IMR-90 (cell line): Measurements from ENCODE around the gene PSMB2. TPM values are rescaled to one million over a fixed set of nuclear protein-coding genes. Genes with fewer than 3 reads are reported as not detected.

ENCODE experiments used
- ATAC-seq: fragments of 200-7000 bp; cut with Tn5 transposase; 2 replicates; pipeline ENCODE4 v1.9.1; 2020; ENCODE audit warnings: low read depth, mild to moderate bottlenecking, moderate library complexity
- BruUV-seq: library from RNA; stranded (reverse); fragments of 400-500 nt; replicated peaks from 2 replicates; lab custom pipeline; 2021; lab: Mats Ljungman, UMichigan
- CTCF ChIA-PET: fragments of 300-600 bp; formaldehyde crosslinking; extraction: SDS; loops from one replicate; lab custom pipeline; 2021; ENCODE audit warnings: antibody characterized with exemption; lab: Yijun Ruan, JAX
- POLR2A ChIA-PET: fragments of 300-600 bp; sonication (Branson Sonifier 250); formaldehyde crosslinking; loops from one replicate; lab custom pipeline; 2022; ENCODE audit warnings: antibody characterized with exemption; ENCODE audit not compliant: unreplicated experiment; lab: Charles Lee
- DNase-seq: peaks from one replicate; pipeline ENCODE4 v3.0.0; 2013
- H2AFZ ChIP-seq: replicated peaks from 2 replicates; pipeline ENCODE3; 2013; ENCODE audit warnings: low read length, mild to moderate bottlenecking; ENCODE audit not compliant: poor library complexity
- H2AK5ac ChIP-seq: 2 replicates; pipeline ENCODE4 v1.6.1; 2013; ENCODE audit warnings: low read depth, low read length, inconsistent platforms
- H2AK9ac ChIP-seq: replicated peaks from 2 replicates; pipeline ENCODE3; 2013; ENCODE audit warnings: mild to moderate bottlenecking, low read depth, low read length, moderate library complexity; ENCODE audit not compliant: poor library complexity
- H2BK120ac ChIP-seq: 2 replicates; pipeline ENCODE4 v1.6.1; 2013; ENCODE audit warnings: low read depth, low read length, inconsistent platforms
- H2BK15ac ChIP-seq: 3 replicates; pipeline ENCODE4 v1.6.1; 2013; ENCODE audit warnings: low read depth, low read length, inconsistent platforms
- H2BK20ac ChIP-seq: 2 replicates; pipeline ENCODE4 v1.6.1; 2013; ENCODE audit warnings: low read depth, mild to moderate bottlenecking, inconsistent platforms, low read length, moderate library complexity
- H2BK5ac ChIP-seq: 2 replicates; pipeline ENCODE4 v1.6.1; 2013; ENCODE audit warnings: mild to moderate bottlenecking, low read depth, low read length, inconsistent platforms; ENCODE audit not compliant: poor library complexity, severe bottlenecking
- H3K14ac ChIP-seq: replicated peaks from 2 replicates; pipeline ENCODE4 v1.6.1; 2013; ENCODE audit warnings: low read depth, low read length, inconsistent platforms
- H3K18ac ChIP-seq: 2 replicates; pipeline ENCODE4 v1.6.1; 2013; ENCODE audit warnings: low read depth, low read length, control low read depth
- H3K23ac ChIP-seq: 2 replicates; pipeline ENCODE4 v1.6.1; 2013; ENCODE audit warnings: low read depth, low read length, inconsistent platforms
- H3K27ac ChIP-seq: 2 replicates; pipeline ENCODE4 v1.5.1; 2013; ENCODE audit warnings: mild to moderate bottlenecking, control low read depth, low read length; ENCODE audit not compliant: insufficient read depth
- H3K27me3 ChIP-seq: 2 replicates; pipeline ENCODE4 v1.6.1; 2013; ENCODE audit warnings: low read length; ENCODE audit not compliant: control insufficient read depth, insufficient read depth
- H3K36me3 ChIP-seq: 2 replicates; pipeline ENCODE4 v1.6.1; 2013; ENCODE audit warnings: low read length, mixed read lengths; ENCODE audit not compliant: control insufficient read depth, insufficient read depth
- H3K4ac ChIP-seq: 2 replicates; pipeline ENCODE4 v1.6.1; 2013; ENCODE audit warnings: low read depth, low read length, inconsistent platforms
- H3K4me1 ChIP-seq: 2 replicates; pipeline ENCODE4 v1.6.1; 2013; ENCODE audit warnings: low read length, mixed read lengths; ENCODE audit not compliant: control insufficient read depth, insufficient read depth
- H3K4me2 ChIP-seq: 2 replicates; pipeline ENCODE4 v1.6.1; 2013; ENCODE audit warnings: low read depth, mild to moderate bottlenecking, control low read depth, low read length, moderate library complexity
- H3K4me3 ChIP-seq: 2 replicates; pipeline ENCODE4 v1.5.1; 2013; ENCODE audit warnings: low read depth, mild to moderate bottlenecking, control low read depth, low read length, moderate library complexity; ENCODE audit not compliant: insufficient read depth
- H3K56ac ChIP-seq: 2 replicates; pipeline ENCODE4 v1.6.1; 2013; ENCODE audit warnings: low read length, inconsistent platforms; ENCODE audit not compliant: insufficient read depth; ENCODE audit errors: extremely low read depth
- H3K79me1 ChIP-seq, 2 experiments: 2 replicates each; pipeline ENCODE4 v1.6.1; 2013; ENCODE audit warnings: low read length in 2 of 2, inconsistent platforms in 1 of 2, low read depth in 1 of 2
- H3K9ac ChIP-seq: 2 replicates; pipeline ENCODE4 v1.6.1; 2013; ENCODE audit warnings: low read depth, low read length, control low read depth
- H3K9me1 ChIP-seq: 2 replicates; pipeline ENCODE4 v1.6.1; 2013; ENCODE audit warnings: low read length, inconsistent platforms; ENCODE audit not compliant: insufficient read depth
- H3K9me3 ChIP-seq: 2 replicates; pipeline ENCODE4 v1.6.1; 2013; ENCODE audit warnings: low read length; ENCODE audit not compliant: control insufficient read depth, insufficient read depth
- H4K20me1 ChIP-seq: 2 replicates; pipeline ENCODE4 v1.6.1; 2013; ENCODE audit warnings: low read length, inconsistent platforms; ENCODE audit not compliant: insufficient read depth
- H4K5ac ChIP-seq: 2 replicates; pipeline ENCODE4 v1.6.1; 2013; ENCODE audit warnings: mild to moderate bottlenecking, low read depth, low read length, control low read depth
- H4K8ac ChIP-seq, 2 experiments: 2 replicates each; pipeline ENCODE4 v1.6.1; 2013; ENCODE audit warnings: low read depth in 2 of 2, low read length in 2 of 2, control low read depth in 1 of 2, inconsistent platforms in 1 of 2
- H4K91ac ChIP-seq: 2 replicates; pipeline ENCODE4 v1.6.1; 2013; ENCODE audit warnings: low read depth, low read length, inconsistent platforms; ENCODE audit not compliant: insufficient read depth
- BHLHE40 ChIP-seq: fragments of 150-350 bp; IDR thresholded peaks from 2 replicates; pipeline ENCODE4 v1.6.1; 2016; ENCODE audit warnings: mild to moderate bottlenecking, low read depth, low read length
- CHD1 ChIP-seq: IDR thresholded peaks from 2 replicates; pipeline ENCODE4 v1.6.1; 2012; ENCODE audit warnings: low read depth, low read length, improper control_type of control experiment
- ELK1 ChIP-seq: fragments of 150-350 bp; IDR thresholded peaks from 2 replicates; pipeline ENCODE4 v1.6.1; 2016; ENCODE audit warnings: low read depth, mild to moderate bottlenecking, low read length, moderate library complexity, borderline replicate concordance
- MAFK ChIP-seq: IDR thresholded peaks from 2 replicates; pipeline ENCODE4 v1.6.1; 2012; ENCODE audit warnings: low read depth, low read length, improper control_type of control experiment
- MXI1 ChIP-seq: IDR thresholded peaks from 2 replicates; pipeline ENCODE4 v1.6.1; 2012; ENCODE audit warnings: low read depth, mild to moderate bottlenecking, low read length, moderate library complexity, borderline replicate concordance
- POLR2A ChIP-seq: IDR thresholded peaks from 2 replicates; pipeline ENCODE4 v1.6.1; 2012; ENCODE audit warnings: mild to moderate bottlenecking, low read depth, low read length
- RCOR1 ChIP-seq: IDR thresholded peaks from 2 replicates; pipeline ENCODE4 v1.6.1; 2012; ENCODE audit warnings: mild to moderate bottlenecking, low read length, improper control_type of control experiment; ENCODE audit not compliant: insufficient replicate concordance
- SMC3 ChIP-seq: fragments of 150-350 bp; IDR thresholded peaks from 2 replicates; pipeline ENCODE4 v1.6.1; 2016; ENCODE audit warnings: low read depth, mild to moderate bottlenecking, antibody characterized with exemption, low read length, moderate library complexity
- WGBS, 2 experiments: methylation state at CpG; one replicate each; pipeline versions ENCODE4 v1.1.5 to v1.1.7; 2013; ENCODE audit warnings: missing lambda C conversion rate in 2 of 2; ENCODE audit not compliant: insufficient read length in 1 of 2; ENCODE audit errors: extremely low coverage in 2 of 2; 5-methylcytosine and 5-hydroxymethylcytosine counted together
- dilution Hi-C: fragments of 300-500 bp; cut with HindIII; formaldehyde crosslinking; loops from one replicate; pipeline ENCODE4 v1.14.3; 2018; ENCODE audit warnings: low sequenced_read_pairs; ENCODE audit not compliant: unreplicated experiment
- in situ Hi-C: fragments of 300-500 bp; cut with MboI; formaldehyde crosslinking; loops from 3 replicates; pipeline ENCODE4 v1.14.3; 2019; ENCODE audit warnings: low sequenced_read_pairs, inconsistent platforms, mixed read lengths
- intact Hi-C: fragments of 100-400 bp; cut with micrococcal nuclease; formaldehyde crosslinking; loops from 2 replicates; pipeline ENCODE4 v1.10.0; 2022
- polyA plus RNA-seq, 3 experiments: library from polyadenylated mRNA; depleted of rRNA; stranded (reverse); fragments of >200 nt; gene quantifications; 2 replicates each; pipeline ENCODE4 v1.2.3, GENCODE V29; 2012; ENCODE audit warnings: low replicate concordance in 1 of 3
- total RNA-seq: library from RNA; depleted of rRNA; stranded (reverse); fragments of >200 nt; gene quantifications from 2 replicates; pipeline ENCODE4 v1.2.3, GENCODE V29; 2012

Gene PSMB2
- total and polyA plus RNA-seq, 2 of the 4 experiments (the other 2 are of a cell fraction): 23.8 to 86.2 TPM

GRCh38 chr1:35605867-35606182, 35.5 kb downstream of the PSMB2 start:
- H3K27me3 ChIP-seq: no peaks in the 10 kb centered on the region
- peaks cover 6% of the 10 kb centered on the region; the same call in 1 of the 2 replicates for H3K9me1 ChIP-seq
- no peak overlapping the region for H3K4ac ChIP-seq
- no peak overlapping the region for H2AK9ac ChIP-seq
- no peaks in the 10 kb centered on the region for H3K9me3 ChIP-seq
- H4K91ac ChIP-seq: no peak overlapping the region
- no peak overlapping the region for H3K18ac ChIP-seq
- TF ChIP-seq RCOR1 (no peak), MXI1 (no peak), SMC3 (no peak), MAFK (no peak), BHLHE40 (no peak), POLR2A (no peak), ELK1 (no peak), CHD1 (no peak)
- no peak overlapping the region for H3K14ac ChIP-seq
- ChIA-PET CTCF (interaction anchor here (1.7 kb wide), 1 partner anchor 110 kb away, joined by 4 read pairs; no protein-coding TSS in a partner anchor), POLR2A (no interaction called here)
- H4K20me1 ChIP-seq: peaks cover 6% of the 10 kb centered on the region; the same call in 1 of the 2 replicates
- H2AFZ ChIP-seq: no peak overlapping the region
- H2AK5ac ChIP-seq: no peak overlapping the region
- DNase-seq: no peak
- H4K5ac ChIP-seq: no peak overlapping the region
- no peak overlapping the region for H3K9ac ChIP-seq
- no peak overlapping the region for H2BK15ac ChIP-seq
- H2BK120ac ChIP-seq: no peak overlapping the region
- H3K4me2 ChIP-seq: no peak overlapping the region
- in situ Hi-C loops: no loop called here
- H2BK5ac ChIP-seq: no peak overlapping the region
- peaks cover 23 to 32% of the 10 kb centered on the region in 2 experiments for H3K79me1 ChIP-seq
- no peak overlapping the region for H3K4me3 ChIP-seq
- H2BK20ac ChIP-seq: no peak overlapping the region
- ATAC-seq: peak; percentile 29
- no peak overlapping the region for H3K56ac ChIP-seq
- dilution Hi-C loops: no loop called here
- H4K8ac ChIP-seq: no peak overlapping the region
- peaks cover 2% of the 10 kb centered on the region; the same call in 1 of the 2 replicates for H3K4me1 ChIP-seq
- H3K23ac ChIP-seq: no peak overlapping the region; the same call in 1 of the 2 replicates
- no CpG with 5 or more reads among the region's 4 CpGs for WGBS, 2 experiments
- peaks cover 39% of the 10 kb centered on the region for H3K36me3 ChIP-seq
- H3K27ac ChIP-seq: no peak overlapping the region
- intact Hi-C loops: no loop called here
- no TSS peak for BruUV-seq
